ENCODE measurements around the gene CCDC51. TPM values are rescaled to one million over a fixed set of nuclear protein-coding genes. Genes with fewer than 3 reads are reported as not detected.

CCDC51 gene
- total RNA-seq, 1 experiment from 2014 or later = 27.8 TPM

GRCh38 chr3:48405343-48405881, 34.5 kb downstream of the CCDC51 start:
- no TSS peak for BruUV-seq (replicated peaks)
- no peak overlapping the region for H3K4me3 ChIP-seq (ENCODE audit: low read length)
- ChIA-PET POLR2A (ENCODE audit: unreplicated experiment) (no interaction called here), CTCF (no interaction called here)
- H3K4me1 ChIP-seq (ENCODE audit: insufficient read depth, low read length) = peaks cover 11% of the 10 kb centered on the region; the same call in 1 of the 2 replicates
- TF ChIP-seq, protein P1, sequence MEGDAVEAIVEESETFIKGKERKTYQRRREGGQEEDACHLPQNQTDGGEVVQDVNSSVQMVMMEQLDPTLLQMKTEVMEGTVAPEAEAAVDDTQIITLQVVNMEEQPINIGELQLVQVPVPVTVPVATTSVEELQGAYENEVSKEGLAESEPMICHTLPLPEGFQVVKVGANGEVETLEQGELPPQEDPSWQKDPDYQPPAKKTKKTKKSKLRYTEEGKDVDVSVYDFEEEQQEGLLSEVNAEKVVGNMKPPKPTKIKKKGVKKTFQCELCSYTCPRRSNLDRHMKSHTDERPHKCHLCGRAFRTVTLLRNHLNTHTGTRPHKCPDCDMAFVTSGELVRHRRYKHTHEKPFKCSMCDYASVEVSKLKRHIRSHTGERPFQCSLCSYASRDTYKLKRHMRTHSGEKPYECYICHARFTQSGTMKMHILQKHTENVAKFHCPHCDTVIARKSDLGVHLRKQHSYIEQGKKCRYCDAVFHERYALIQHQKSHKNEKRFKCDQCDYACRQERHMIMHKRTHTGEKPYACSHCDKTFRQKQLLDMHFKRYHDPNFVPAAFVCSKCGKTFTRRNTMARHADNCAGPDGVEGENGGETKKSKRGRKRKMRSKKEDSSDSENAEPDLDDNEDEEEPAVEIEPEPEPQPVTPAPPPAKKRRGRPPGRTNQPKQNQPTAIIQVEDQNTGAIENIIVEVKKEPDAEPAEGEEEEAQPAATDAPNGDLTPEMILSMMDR (conservative IDR thresholded peaks at IDR 0.05; ENCODE audit: low read depth, low read length) = no peak
- TF ChIP-seq EZH2phosphoT487 (IDR thresholded peaks at IDR 0.05; ENCODE audit: borderline replicate concordance, low read length) = no peak
- TF ChIP-seq EZH2 (IDR thresholded peaks at IDR 0.05; ENCODE audit: low read length, unreplicated experiment) = no peak
- intact Hi-C loops (cut with micrococcal nuclease) = no loop called here
- no peaks in the 10 kb centered on the region for H3K9me3 ChIP-seq (ENCODE audit: low read length)
- H3K27ac ChIP-seq (ENCODE audit: low read length) = no peak overlapping the region
- H3K9me2 ChIP-seq (replicated peaks; ENCODE audit: low read length) = no peaks in the 10 kb centered on the region
- no peaks in the 10 kb centered on the region for H4K20me1 ChIP-seq (ENCODE audit: low read length)
- no peak for DNase-seq
- no peaks in the 10 kb centered on the region for H3K27me3 ChIP-seq (ENCODE audit: low read length)
- ATAC-seq = no peak
- H2AFZ ChIP-seq (ENCODE audit: low read length) = no peak overlapping the region
- H3K79me2 ChIP-seq (ENCODE audit: low read length) = no peaks in the 10 kb centered on the region
- H3K9ac ChIP-seq (ENCODE audit: low read length) = no peak overlapping the region
- H3K36me3 ChIP-seq (ENCODE audit: low read depth, low read length) = no peaks in the 10 kb centered on the region
- no peak overlapping the region for H3K4me2 ChIP-seq (ENCODE audit: low read length)
- no peaks in the 10 kb centered on the region for H3F3A ChIP-seq (ENCODE audit: low read length, unreplicated experiment)

- no peaks in the 10 kb centered on the region for H3F3A ChIP-seq (ENCODE audit: low read length, unreplicated experiment)
- CTCF ChIA-PET = interaction anchor here (1.8 kb wide), 1 partner anchor 31 kb away, joined by 6 read pairs; no protein-coding TSS in a partner anchor
- DNase-seq = no peak
- H3K27ac ChIP-seq (ENCODE audit: low read length) = no peak overlapping the region
- H3K4me1 ChIP-seq (ENCODE audit: insufficient read depth, low read length) = peaks cover 11% of the 10 kb centered on the region; the same call in 1 of the 2 replicates
- no peak overlapping the region for H3K4me3 ChIP-seq (ENCODE audit: low read length)
- no peaks in the 10 kb centered on the region for H3K9me2 ChIP-seq (replicated peaks; ENCODE audit: low read length)
- TF ChIP-seq EZH2phosphoT487 (IDR thresholded peaks at IDR 0.05; ENCODE audit: borderline replicate concordance, low read length) (no peak), EZH2 (IDR thresholded peaks at IDR 0.05; ENCODE audit: low read length, unreplicated experiment) (no peak)
- TF ChIP-seq, protein P1 (conservative IDR thresholded peaks at IDR 0.05; ENCODE audit: low read depth, low read length) = no peak
- H3K9ac ChIP-seq (ENCODE audit: low read length) = no peak overlapping the region
- H3K36me3 ChIP-seq (ENCODE audit: low read depth, low read length) = no peaks in the 10 kb centered on the region
- intact Hi-C loops (cut with micrococcal nuclease) = no loop called here
- no peaks in the 10 kb centered on the region for H3K79me2 ChIP-seq (ENCODE audit: low read length)
- H4K20me1 ChIP-seq (ENCODE audit: low read length) = no peaks in the 10 kb centered on the region
- BruUV-seq (replicated peaks) = no TSS peak
- H2AFZ ChIP-seq (ENCODE audit: low read length) = no peak overlapping the region
- ATAC-seq = no peak
- no peaks in the 10 kb centered on the region for H3K9me3 ChIP-seq (ENCODE audit: low read length)
- no peak overlapping the region for H3K4me2 ChIP-seq (ENCODE audit: low read length)
- no peaks in the 10 kb centered on the region for H3K27me3 ChIP-seq (ENCODE audit: low read length)
- POLR2A ChIA-PET (ENCODE audit: unreplicated experiment) = no interaction called here
Measured at GRCh38 chr3:48404440-48405342, 35.2 kb downstream of the CCDC51 start.
